Rectal smooth muscle tissue (tissue), 1 donor: ENCODE data around the gene MGP.

Source experiments
- H3K27ac ChIP-seq: one replicate; pipeline ENCODE4 v1.7.0; 2013; ENCODE audit warnings: low read depth, low read length, inconsistent platforms
- H3K27me3 ChIP-seq: one replicate; pipeline ENCODE4 v1.7.0; 2013; ENCODE audit warnings: low read length; ENCODE audit not compliant: control insufficient read depth, insufficient read depth
- H3K36me3 ChIP-seq: one replicate; pipeline ENCODE4 v1.7.0; 2013; ENCODE audit warnings: low read length; ENCODE audit not compliant: control insufficient read depth, insufficient read depth
- H3K4me1 ChIP-seq: one replicate; pipeline ENCODE4 v1.7.0; 2013; ENCODE audit warnings: low read length; ENCODE audit not compliant: control insufficient read depth, insufficient read depth
- H3K4me3 ChIP-seq: one replicate; pipeline ENCODE4 v1.7.0; 2013; ENCODE audit warnings: low read length
- H3K9ac ChIP-seq: one replicate; pipeline ENCODE4 v1.7.0; 2013; ENCODE audit warnings: low read length

The MGP gene

GRCh38 chr12:14896521-14897169, 11.0 kb upstream of the MGP start:
- no peaks in the 10 kb centered on the region for H3K36me3 ChIP-seq
- H3K27me3 ChIP-seq, result no peaks in the 10 kb centered on the region
- peak overlapping the region; percentile 45 for H3K27ac ChIP-seq
- H3K4me1 ChIP-seq, result peaks cover 14% of the 10 kb centered on the region
- no peak overlapping the region for H3K9ac ChIP-seq
- no peak overlapping the region for H3K4me3 ChIP-seq

- Histone ChIP-seq H3K27ac (peak overlapping the region; percentile 68), H3K4me1 (peaks cover 12% of the 10 kb centered on the region), H3K9ac (no peak overlapping the region), H3K4me3 (no peak overlapping the region), H3K36me3 (no peaks in the 10 kb centered on the region), H3K27me3 (no peaks in the 10 kb centered on the region)
These were observed 8.0 kb upstream of the MGP start for GRCh38 chr12:14893506-14894250.

GRCh38 chr12:14892726-14893505, 7.3 kb upstream of the MGP start:
- H3K4me3 ChIP-seq, result no peak overlapping the region
- H3K9ac ChIP-seq, result no peak overlapping the region
- peak overlapping the region; percentile 58 for H3K27ac ChIP-seq
- no peaks in the 10 kb centered on the region for H3K36me3 ChIP-seq
- H3K27me3 ChIP-seq, result no peaks in the 10 kb centered on the region
- H3K4me1 ChIP-seq, result peaks cover 12% of the 10 kb centered on the region

- Histone ChIP-seq H3K27ac (no peak overlapping the region), H3K9ac (no peak overlapping the region), H3K27me3 (no peaks in the 10 kb centered on the region), H3K4me3 (no peak overlapping the region), H3K4me1 (peaks cover 7% of the 10 kb centered on the region), H3K36me3 (no peaks in the 10 kb centered on the region)
These were observed 5.0 kb upstream of the MGP start for GRCh38 chr12:14890701-14891100.

GRCh38 chr12:14886271-14886670, 617 bp upstream of the MGP start:
- Histone ChIP-seq H3K36me3 (no peaks in the 10 kb centered on the region), H3K27ac (peak overlapping the region; percentile 83), H3K4me1 (peaks cover 3% of the 10 kb centered on the region), H3K27me3 (no peaks in the 10 kb centered on the region), H3K4me3 (no peak overlapping the region), H3K9ac (no peak overlapping the region)

- Histone ChIP-seq H3K27me3 (no peaks in the 10 kb centered on the region), H3K4me3 (peak overlapping the region; percentile 62), H3K4me1 (peaks cover 3% of the 10 kb centered on the region), H3K27ac (peak overlapping the region; percentile 91), H3K36me3 (no peaks in the 10 kb centered on the region), H3K9ac (peak overlapping the region; percentile 22)
These were observed 1.2 kb downstream of the MGP start for GRCh38 chr12:14884458-14884878.

- H3K9ac ChIP-seq, result no peak overlapping the region
- peak overlapping the region; percentile 38 for H3K27ac ChIP-seq
- no peak overlapping the region for H3K4me3 ChIP-seq
- H3K27me3 ChIP-seq, result no peaks in the 10 kb centered on the region
- no peaks in the 10 kb centered on the region for H3K36me3 ChIP-seq
- peaks cover 3% of the 10 kb centered on the region for H3K4me1 ChIP-seq
These were observed 2.0 kb downstream of the MGP start for GRCh38 chr12:14883686-14884085.

- H3K4me3 ChIP-seq, result no peak overlapping the region
- H3K4me1 ChIP-seq, result peaks cover under 1% of the 10 kb centered on the region
- no peak overlapping the region for H3K27ac ChIP-seq
- H3K36me3 ChIP-seq, result no peaks in the 10 kb centered on the region
- no peaks in the 10 kb centered on the region for H3K27me3 ChIP-seq
- H3K9ac ChIP-seq, result no peak overlapping the region
These were observed 4.7 kb downstream of the MGP start for GRCh38 chr12:14880890-14881453.

GRCh38 chr12:14879222-14879933, 6.3 kb downstream of the MGP start:
- no peak overlapping the region for H3K9ac ChIP-seq
- H3K27me3 ChIP-seq, result no peaks in the 10 kb centered on the region
- no peak overlapping the region for H3K27ac ChIP-seq
- H3K36me3 ChIP-seq, result no peaks in the 10 kb centered on the region
- H3K4me1 ChIP-seq, result no peaks in the 10 kb centered on the region
- H3K4me3 ChIP-seq, result no peak overlapping the region

- no peak overlapping the region for H3K27ac ChIP-seq
- no peak overlapping the region for H3K4me3 ChIP-seq
- H3K4me1 ChIP-seq, result no peaks in the 10 kb centered on the region
- H3K9ac ChIP-seq, result no peak overlapping the region
- no peaks in the 10 kb centered on the region for H3K27me3 ChIP-seq
- no peaks in the 10 kb centered on the region for H3K36me3 ChIP-seq
These were observed 7.2 kb downstream of the MGP start for GRCh38 chr12:14878488-14878887.

GRCh38 chr12:14876833-14877232, 8.8 kb downstream of the MGP start:
- no peaks in the 10 kb centered on the region for H3K36me3 ChIP-seq
- H3K27ac ChIP-seq, result no peak overlapping the region
- H3K9ac ChIP-seq, result no peak overlapping the region
- H3K4me1 ChIP-seq, result no peaks in the 10 kb centered on the region
- no peak overlapping the region for H3K4me3 ChIP-seq
- H3K27me3 ChIP-seq, result no peaks in the 10 kb centered on the region

- H3K4me1 ChIP-seq, result no peaks in the 10 kb centered on the region
- no peak overlapping the region for H3K4me3 ChIP-seq
- H3K9ac ChIP-seq, result no peak overlapping the region
- H3K36me3 ChIP-seq, result no peaks in the 10 kb centered on the region
- no peaks in the 10 kb centered on the region for H3K27me3 ChIP-seq
- no peak overlapping the region for H3K27ac ChIP-seq
These were observed 10.8 kb downstream of the MGP start for GRCh38 chr12:14874882-14875281.
